HL-60/S4 treated with retinoic acid at 250 ng/mL for 4 days and 3 days (cell line): Measurements from ENCODE around the gene EFCAB13.

Experiments
- in situ Hi-C: fragments of 300-500 bp; cut with MboI; formaldehyde crosslinking; loops from 2 replicates; pipeline ENCODE4 v1.7.0; 2022; ENCODE audit warnings: low sequenced_read_pairs

Gene EFCAB13

GRCh38 chr17:47295037-47295873 lies 28.5 kb upstream of the EFCAB13 start:
- in situ Hi-C loops, result no loop called here

- in situ Hi-C loops, result no loop called here
Observed at GRCh38 chr17:47295874-47296255, 27.9 kb upstream of the EFCAB13 start.

- in situ Hi-C loops, result no loop called here
Observed at GRCh38 chr17:47297661-47298400, 25.9 kb upstream of the EFCAB13 start.

GRCh38 chr17:47298712-47299111 lies 25.0 kb upstream of the EFCAB13 start:
- in situ Hi-C loops, result no loop called here

- in situ Hi-C loops, result no loop called here
Observed at GRCh38 chr17:47299239-47299910, 24.4 kb upstream of the EFCAB13 start.

GRCh38 chr17:47300718-47301117 lies 23.0 kb upstream of the EFCAB13 start:
- in situ Hi-C loops, result loop anchor here (10.0 kb wide), 1 partner anchor 66 kb away; no protein-coding TSS in a partner anchor

- in situ Hi-C loops, result loop anchor here (10.0 kb wide), 1 partner anchor 66 kb away; no protein-coding TSS in a partner anchor
Observed at GRCh38 chr17:47301161-47301560, 22.6 kb upstream of the EFCAB13 start.

- in situ Hi-C loops, result loop anchor here (10.0 kb wide), 1 partner anchor 67 kb away; no protein-coding TSS in a partner anchor
Observed at GRCh38 chr17:47301831-47302230, 21.9 kb upstream of the EFCAB13 start.

GRCh38 chr17:47304186-47304585 lies 19.6 kb upstream of the EFCAB13 start:
- in situ Hi-C loops, result loop anchor here (10.0 kb wide), 1 partner anchor 69 kb away; no protein-coding TSS in a partner anchor

GRCh38 chr17:47305302-47305923 lies 18.3 kb upstream of the EFCAB13 start:
- in situ Hi-C loops, result loop anchor here (10.0 kb wide), 1 partner anchor 71 kb away; no protein-coding TSS in a partner anchor

- in situ Hi-C loops, result no loop called here
Observed at GRCh38 chr17:47310186-47310733, 13.5 kb upstream of the EFCAB13 start.

GRCh38 chr17:47311420-47311819 lies 12.3 kb upstream of the EFCAB13 start:
- in situ Hi-C loops, result no loop called here

- in situ Hi-C loops, result no loop called here
Observed at GRCh38 chr17:47315451-47316266, 8.1 kb upstream of the EFCAB13 start.

- in situ Hi-C loops, result no loop called here
Observed at GRCh38 chr17:47316311-47316710, 7.4 kb upstream of the EFCAB13 start.

- in situ Hi-C loops, result no loop called here
Observed at GRCh38 chr17:47317119-47317518, 6.6 kb upstream of the EFCAB13 start.

- in situ Hi-C loops, result no loop called here
Observed at GRCh38 chr17:47318197-47318918, 5.4 kb upstream of the EFCAB13 start.

- in situ Hi-C loops, result no loop called here
Observed at GRCh38 chr17:47320879-47321502, 2.8 kb upstream of the EFCAB13 start.

- in situ Hi-C loops, result no loop called here
Observed at GRCh38 chr17:47324224-47325020, 667 bp downstream of the EFCAB13 start.
